ENCODE data around the gene SPON1. TPM values are rescaled to one million over a fixed set of nuclear protein-coding genes. Genes with fewer than 3 reads are reported as not detected.

The SPON1 gene
- total RNA-seq, 1 experiment from 2014 or later: 46.9 TPM

- H3K36me3 Mint-ChIP-seq (ENCODE audit: insufficient read depth, unreplicated experiment): no peaks in the 10 kb centered on the region
- no peak overlapping the region for H3K27ac Mint-ChIP-seq (ENCODE audit: unreplicated experiment)
- H3K27me3 Mint-ChIP-seq (ENCODE audit: insufficient read depth, unreplicated experiment): no peaks in the 10 kb centered on the region
- peaks cover 11% of the 10 kb centered on the region for H3K4me1 ChIP-seq
- ChIA-PET POLR2A (no interaction called here), CTCF (interaction anchor here (0.6 kb wide), 1 partner anchor 30 kb away, joined by 6 read pairs; no protein-coding TSS in a partner anchor)
- H3K4me3 Mint-ChIP-seq (ENCODE audit: unreplicated experiment): no peak overlapping the region
- no peak for TF ChIP-seq CTCF (IDR thresholded peaks at IDR 0.05; ENCODE audit: insufficient read depth in 1 of 2, low read depth in 1 of 2, low read length in 1 of 2, severe bottlenecking in 1 of 2, unreplicated experiment in 1 of 2)
- BruUV-seq (replicated peaks): no TSS peak
- H3K4me1 Mint-ChIP-seq (ENCODE audit: low read depth, unreplicated experiment): peaks cover 19% of the 10 kb centered on the region
- no peak for DNase-seq
- no peaks in the 10 kb centered on the region for H3K36me3 ChIP-seq (ENCODE audit: control insufficient read depth, insufficient read depth, low read length)
- no peaks in the 10 kb centered on the region for H3K9me3 Mint-ChIP-seq (ENCODE audit: unreplicated experiment)
- no peaks in the 10 kb centered on the region for H3K9me3 ChIP-seq
- no peaks in the 10 kb centered on the region for H3K27me3 ChIP-seq (replicated peaks; ENCODE audit: control insufficient read depth, insufficient read depth, low read length)
- H3K4me3 ChIP-seq (ENCODE audit: low read depth, low read length): no peak overlapping the region
- intact Hi-C loops (cut with micrococcal nuclease; ENCODE audit: unreplicated experiment): no loop called here
These were observed 64.4 kb downstream of the SPON1 start for GRCh38 chr11:14026961-14027360.

GRCh38 chr11:14027525-14027924 is 65.0 kb downstream of the SPON1 start:
- no peak for DNase-seq
- no peaks in the 10 kb centered on the region for H3K27me3 ChIP-seq (replicated peaks; ENCODE audit: control insufficient read depth, insufficient read depth, low read length)
- no peaks in the 10 kb centered on the region for H3K9me3 ChIP-seq
- ChIA-PET CTCF (interaction anchor here (0.6 kb wide), 2 partner anchors 30 to 32 kb away, joined by 3 to 6 read pairs; no protein-coding TSS in a partner anchor), POLR2A (no interaction called here)
- H3K27me3 Mint-ChIP-seq (ENCODE audit: insufficient read depth, unreplicated experiment): no peaks in the 10 kb centered on the region
- no peak overlapping the region for H3K27ac Mint-ChIP-seq (ENCODE audit: unreplicated experiment)
- no peaks in the 10 kb centered on the region for H3K36me3 Mint-ChIP-seq (ENCODE audit: insufficient read depth, unreplicated experiment)
- no peak overlapping the region for H3K4me3 ChIP-seq (ENCODE audit: low read depth, low read length)
- peaks cover 19% of the 10 kb centered on the region for H3K4me1 Mint-ChIP-seq (ENCODE audit: low read depth, unreplicated experiment)
- no peaks in the 10 kb centered on the region for H3K36me3 ChIP-seq (ENCODE audit: control insufficient read depth, insufficient read depth, low read length)
- no peak overlapping the region for H3K4me3 Mint-ChIP-seq (ENCODE audit: unreplicated experiment)
- no TSS peak for BruUV-seq (replicated peaks)
- intact Hi-C loops (cut with micrococcal nuclease; ENCODE audit: unreplicated experiment): no loop called here
- H3K9me3 Mint-ChIP-seq (ENCODE audit: unreplicated experiment): no peaks in the 10 kb centered on the region
- no peak for TF ChIP-seq CTCF (IDR thresholded peaks at IDR 0.05; ENCODE audit: insufficient read depth in 1 of 2, low read depth in 1 of 2, low read length in 1 of 2, severe bottlenecking in 1 of 2, unreplicated experiment in 1 of 2)
- peaks cover 11% of the 10 kb centered on the region for H3K4me1 ChIP-seq

GRCh38 chr11:14029440-14029839 is 66.9 kb downstream of the SPON1 start:
- intact Hi-C loops (cut with micrococcal nuclease; ENCODE audit: unreplicated experiment): no loop called here
- H3K27ac Mint-ChIP-seq (ENCODE audit: unreplicated experiment): no peak overlapping the region

More at GRCh38 chr11:14029440-14029839, 66.9 kb downstream of the SPON1 start:
- peaks cover 18% of the 10 kb centered on the region for H3K4me1 ChIP-seq
- ChIA-PET POLR2A (no interaction called here), CTCF (no interaction called here)
- H3K4me3 ChIP-seq (ENCODE audit: low read depth, low read length): no peak overlapping the region
- H3K36me3 Mint-ChIP-seq (ENCODE audit: insufficient read depth, unreplicated experiment): no peaks in the 10 kb centered on the region
- no TSS peak for BruUV-seq (replicated peaks)
- no peaks in the 10 kb centered on the region for H3K9me3 Mint-ChIP-seq (ENCODE audit: unreplicated experiment)
- no peaks in the 10 kb centered on the region for H3K27me3 ChIP-seq (replicated peaks; ENCODE audit: control insufficient read depth, insufficient read depth, low read length)
- H3K4me1 Mint-ChIP-seq (ENCODE audit: low read depth, unreplicated experiment): peaks cover 19% of the 10 kb centered on the region
- DNase-seq: no peak
- H3K4me3 Mint-ChIP-seq (ENCODE audit: unreplicated experiment): no peak overlapping the region
- H3K27me3 Mint-ChIP-seq (ENCODE audit: insufficient read depth, unreplicated experiment): no peaks in the 10 kb centered on the region
- TF ChIP-seq CTCF (IDR thresholded peaks at IDR 0.05; ENCODE audit: insufficient read depth in 1 of 2, low read depth in 1 of 2, low read length in 1 of 2, severe bottlenecking in 1 of 2, unreplicated experiment in 1 of 2): no peak
- no peaks in the 10 kb centered on the region for H3K36me3 ChIP-seq (ENCODE audit: control insufficient read depth, insufficient read depth, low read length)
- H3K9me3 ChIP-seq: no peaks in the 10 kb centered on the region
